ENCODE data around the gene CCHCR1. TPM values are rescaled to one million over a fixed set of nuclear protein-coding genes. Genes with fewer than 3 reads are reported as not detected.

Gene CCHCR1
- total RNA-seq = 10 to 100 TPM; 13.8 to 25.1 (median 18.7) TPM

- Histone ChIP-seq H3K27ac (peak within 1 kb of the TSS; percentile 46 to 90 (median 80)), H3K4me1 (peaks cover 0 to 26% (median 11%) of the 10 kb centered on the region in 4 donors), H3K36me3 (peaks cover 0 to 52% (median 0%) of the 10 kb centered on the region in 3 donors), H3K4me3 (peak within 1 kb of the TSS; percentile 45 to 76 (median 62)), H3K9me3 (no peaks in the 10 kb centered on the region), H3K27me3 (no peaks in the 10 kb centered on the region)
- 3 to 9% methylated on average over 14 of the region's 14 CpGs for WGBS, 2 donors
- DNase-seq (ENCODE audit: low spot score in 2 of 2) = no peak
- TF ChIP-seq EP300 (IDR thresholded peaks at IDR 0.05) = no peak
- no peak for TF ChIP-seq POLR2A (IDR thresholded peaks at IDR 0.05)
- no peak for TF ChIP-seq CTCF (IDR thresholded peaks at IDR 0.05)
Measured at GRCh38 chr6:31157513-31158139, at the start of gene CCHCR1. Gene CCHCR1 (minus strand): TSS chr6:31157802. CDS start chr6:31157600, 202 bp downstream.

GRCh38 chr6:31205638-31206037 lies 48.0 kb upstream of the CCHCR1 start:
- peaks cover 0 to 6% (median 0%) of the 10 kb centered on the region in 3 donors for H3K36me3 ChIP-seq
- 82 to 90% methylated on average over 2 of the region's 2 CpGs for WGBS, 2 donors
- H3K27me3 ChIP-seq = no peaks in the 10 kb centered on the region
- H3K9me3 ChIP-seq = peaks cover 0 to 4% (median 0%) of the 10 kb centered on the region in 4 donors
- H3K4me1 ChIP-seq = peaks cover 0 to 21% (median 12%) of the 10 kb centered on the region in 4 donors
- H3K4me3 ChIP-seq = no peak overlapping the region
- no peak overlapping the region for H3K27ac ChIP-seq
- TF ChIP-seq CTCF (IDR thresholded peaks at IDR 0.05) (no peak), POLR2A (IDR thresholded peaks at IDR 0.05) (no peak), EP300 (IDR thresholded peaks at IDR 0.05) (no peak)
- DNase-seq (ENCODE audit: low spot score in 2 of 2) = no peak

GRCh38 chr6:31204751-31205145 lies 47.1 kb upstream of the CCHCR1 start:
- no peak overlapping the region for H3K4me3 ChIP-seq
- peaks cover 0 to 21% (median 12%) of the 10 kb centered on the region in 4 donors for H3K4me1 ChIP-seq
- no peak for DNase-seq (ENCODE audit: low spot score in 2 of 2)
- peaks cover 0 to 8% (median 0%) of the 10 kb centered on the region in 4 donors for H3K9me3 ChIP-seq
- 71 to 73% methylated on average over 4 of the region's 4 CpGs for WGBS, 2 donors
- H3K36me3 ChIP-seq = peaks cover 0 to 9% (median 0%) of the 10 kb centered on the region in 3 donors
- TF ChIP-seq EP300 (IDR thresholded peaks at IDR 0.05) (no peak), POLR2A (IDR thresholded peaks at IDR 0.05) (no peak), CTCF (IDR thresholded peaks at IDR 0.05) (no peak)
- H3K27me3 ChIP-seq = no peaks in the 10 kb centered on the region
- peak overlapping the region in 3 of 4 donors; percentile 58 to 88 (median 84) for H3K27ac ChIP-seq

- Histone ChIP-seq H3K4me3 (peak overlapping the region; percentile 20 to 52 (median 34)), H3K27me3 (no peaks in the 10 kb centered on the region), H3K27ac (peak overlapping the region; percentile 38 to 88 (median 71)), H3K36me3 (peaks cover 0 to 9% (median 0%) of the 10 kb centered on the region in 3 donors), H3K4me1 (peaks cover 0 to 25% (median 15%) of the 10 kb centered on the region in 4 donors), H3K9me3 (peaks cover 0 to 8% (median 0%) of the 10 kb centered on the region in 4 donors)
- WGBS, 2 donors = 47 to 49% methylated on average over 5 of the region's 5 CpGs
- no peak for DNase-seq (ENCODE audit: low spot score in 2 of 2)
- TF ChIP-seq POLR2A (IDR thresholded peaks at IDR 0.05) (no peak), EP300 (IDR thresholded peaks at IDR 0.05) (no peak), CTCF (IDR thresholded peaks at IDR 0.05) (no peak)
Measured at GRCh38 chr6:31203345-31203979, 45.9 kb upstream of the CCHCR1 start.

Measured in tibial nerve (tissue), 4 donors.